Heart right ventricle (tissue), 16 donors: ENCODE measurements around the gene MUC20. TPM values are rescaled to one million over a fixed set of nuclear protein-coding genes. Genes with fewer than 3 reads are reported as not detected.

Experiments
- ATAC-seq, 8 donors: fragments of 200-7000 bp; cut with Tn5 transposase; one replicate each; pipeline ENCODE4 v1.9.1; 2020; ENCODE audit warnings: mild to moderate bottlenecking in 8 of 8, moderate library complexity in 8 of 8, moderate number of reproducible peaks in 1 of 8
- DNase-seq, 2 donors: peaks; one replicate each; pipeline ENCODE4 v3.0.0-alpha.2; 2020
- H3K27ac ChIP-seq, 10 donors: fragments of 200-600 bp; sonication (generic) in 2 of 10; one replicate each; pipeline versions ENCODE4 v1.5.0 to v1.8.0; 2020 to 2022; ENCODE audit warnings: mild to moderate bottlenecking in 3 of 10
- H3K27me3 ChIP-seq, 7 donors: fragments of 200-600 bp; one replicate each; pipeline ENCODE4 v1.8.0; 2021 to 2022; ENCODE audit warnings: mild to moderate bottlenecking in 2 of 7
- H3K36me3 ChIP-seq, 9 donors: fragments of 200-600 bp; sonication (generic) in 1 of 9; one replicate each; pipeline versions ENCODE4 v1.5.0 to v1.8.0; 2020 to 2022; ENCODE audit warnings: mild to moderate bottlenecking in 2 of 9
- H3K4me1 ChIP-seq, 9 donors: fragments of 200-600 bp; sonication (generic) in 1 of 9; one replicate each; pipeline versions ENCODE4 v1.5.0 to v1.8.0; 2020 to 2022; ENCODE audit warnings: mild to moderate bottlenecking in 4 of 9
- H3K4me3 ChIP-seq, 10 donors: fragments of 200-600 bp; sonication (generic) in 2 of 10; one replicate each; pipeline versions ENCODE4 v1.5.0 to v1.8.0; 2020 to 2022; ENCODE audit warnings: mild to moderate bottlenecking in 7 of 10, moderate library complexity in 2 of 10
- H3K9me3 ChIP-seq, 11 donors: fragments of 200-600 bp in 10 of 11; sonication (generic) in 2 of 11; one replicate each; pipeline versions ENCODE4 v1.5.0 to v1.8.0; 2013 to 2022; ENCODE audit warnings: mild to moderate bottlenecking in 2 of 11, control low read depth in 1 of 11, moderate library complexity in 1 of 11
- CTCF ChIP-seq, 9 donors: fragments of 200-600 bp; sonication (generic) in 2 of 9; IDR thresholded peaks; one replicate each; pipeline versions ENCODE4 v1.5.0 to v1.8.0; 2021 to 2022; ENCODE audit warnings: antibody characterized with exemption in 9 of 9, mild to moderate bottlenecking in 5 of 9, moderate library complexity in 1 of 9
- WGBS, 2 donors: extraction: QIAGEN DNeasy Blood & Tissue Kit; methylation state at CpG; one replicate each; pipeline ENCODE4 v1.1.7; 2013; ENCODE audit warnings: inconsistent platforms in 1 of 2; 5-methylcytosine and 5-hydroxymethylcytosine counted together
- intact Hi-C, 10 donors: fragments of 100-400 bp; cut with DNase I; formaldehyde crosslinking; loops; one replicate each; pipeline versions ENCODE4 v1.11.1 to v1.14.2; 2022
- polyA plus RNA-seq, 2 donors: library from polyadenylated mRNA; stranded (reverse); fragments of 200-250 nt; gene quantifications; one replicate each; pipeline ENCODE4 v1.2.3, GENCODE V29; 2013
- total RNA-seq, 10 donors: library from RNA; stranded (reverse); fragmentation: NEBNext Ultra II Directional in 3 of 10; extraction: Animal tissue kit (Norgen Biotek cat#: 25700) in 3 of 10; gene quantifications; one replicate each; pipeline versions ENCODE4 v1.2.1 to v1.2.4, GENCODE V29; 2021 to 2023
- donor health status: Arrhythmogenic right ventricular cardiomyopathy.
- donor health status: ischemic (EF 13 %, LVEDD 7.1; RV severe dilation, severe dysfunction).
- donor health status: healthy with polysubstance abuse.
- donor health status: DM: no; HTN: yes; CAD: no.
- donor health status: DM: no; HTN: no; CAD: no.
- donor health status: ischemic (EF 25% LVEDD 6.9; RV normal size, moderate dysfunction).
- donor health status: ischemic (EF 25% LVEDD 5.7; RV mildly dilated, moderate dysfunction).
- donor health status: healthy.
- donor health status: DM: yes; HTN: yes; CAD: no.
- donor health status: Ischemic cardiomyopathy.
- donor health status: ischemic (EF 35%, LVEDD 5.7; RV mildly dilated, moderate dysfunction).
- donor health status: nonischemic (EF 11% LVEDD 7.7; RV severe dilation, severe dysfunction).
- donor health status: DM: yes; HTN: yes; CAD: no.
- donor health status: PGD.
- donor health status: ischemic (EF 29% LVEDD 5.4; RV normal size, mild dysfunction).
- donor health status: nonischemic (EF 23%, LVEDD 6.1; RV moderate dilation, normal function).

MUC20 gene
- total and polyA plus RNA-seq, 12 donors, result 0.36 to 7.6 (median 2.5) TPM

- Histone ChIP-seq H3K9me3 (no peaks in the 10 kb centered on the region), H3K4me1 (peaks cover 0 to 9% (median 0%) of the 10 kb centered on the region in 9 donors), H3K4me3 (no peak overlapping the region), H3K27me3 (peaks cover 0 to 34% (median 7%) of the 10 kb centered on the region in 7 donors), H3K27ac (no peak overlapping the region), H3K36me3 (no peaks in the 10 kb centered on the region)
- intact Hi-C loops, result no loop called here
- 86 to 90% methylated on average over 28 to 29 of the region's 30 CpGs for WGBS, 2 donors
- DNase-seq, result no peak
- no peak for TF ChIP-seq CTCF (IDR thresholded peaks at IDR 0.05)
- ATAC-seq, result no peak
Observed at GRCh38 chr3:195750797-195751520, 30.2 kb downstream of the MUC20 start.

- H3K4me1 ChIP-seq, result peaks cover 0 to 9% (median 0%) of the 10 kb centered on the region in 9 donors
- 67 to 70% methylated on average over 7 of the region's 7 CpGs for WGBS, 2 donors
- no peaks in the 10 kb centered on the region for H3K36me3 ChIP-seq
- TF ChIP-seq CTCF (IDR thresholded peaks at IDR 0.05), result no peak
- no peak overlapping the region for H3K4me3 ChIP-seq
- H3K27me3 ChIP-seq, result peaks cover 0 to 40% (median 11%) of the 10 kb centered on the region in 7 donors
- H3K9me3 ChIP-seq, result no peaks in the 10 kb centered on the region
- intact Hi-C loops, result no loop called here
- DNase-seq (no peak), ATAC-seq (no peak)
- H3K27ac ChIP-seq, result no peak overlapping the region
Observed at GRCh38 chr3:195751560-195751959, 30.8 kb downstream of the MUC20 start.

- Histone ChIP-seq H3K36me3 (no peaks in the 10 kb centered on the region), H3K27me3 (peaks cover 0 to 44% (median 16%) of the 10 kb centered on the region in 7 donors), H3K4me3 (no peak overlapping the region), H3K4me1 (peaks cover 0 to 9% (median 1%) of the 10 kb centered on the region in 9 donors), H3K27ac (no peak overlapping the region), H3K9me3 (no peaks in the 10 kb centered on the region)
- intact Hi-C loops, result no loop called here
- ATAC-seq (no peak), DNase-seq (no peak)
- no peak for TF ChIP-seq CTCF (IDR thresholded peaks at IDR 0.05)
- WGBS, 2 donors, result 89 to 90% methylated on average over 13 of the region's 13 CpGs
Observed at GRCh38 chr3:195752066-195752465, 31.3 kb downstream of the MUC20 start.

- DNase-seq (no peak), ATAC-seq (no peak)
- H3K4me3 ChIP-seq, result no peak overlapping the region
- TF ChIP-seq CTCF (IDR thresholded peaks at IDR 0.05), result no peak
- no peak overlapping the region for H3K27ac ChIP-seq
- WGBS, 2 donors, result 78 to 80% methylated on average over 26 of the region's 26 CpGs
- no peaks in the 10 kb centered on the region for H3K9me3 ChIP-seq
- peaks cover 0 to 14% (median 8%) of the 10 kb centered on the region in 9 donors for H3K4me1 ChIP-seq
- H3K27me3 ChIP-seq, result peaks cover 0 to 45% (median 22%) of the 10 kb centered on the region in 7 donors
- intact Hi-C loops, result no loop called here
- no peaks in the 10 kb centered on the region for H3K36me3 ChIP-seq
Observed at GRCh38 chr3:195752546-195753331, 32.0 kb downstream of the MUC20 start.
